Adrenal gland (tissue), 12 donors: Measurements from ENCODE around the gene HECA. TPM values are rescaled to one million over a fixed set of nuclear protein-coding genes. Genes with fewer than 3 reads are reported as not detected.

ENCODE experiments used
- DNase-seq, 7 donors: peaks; one replicate each; pipeline ENCODE4 v3.0.0-alpha.2; 2019 to 2020
- H3K27ac ChIP-seq, 5 donors: fragments of 200-600 bp; sonication (generic) in 4 of 5; 1 replicate in 3 of 5; 2 replicates in 2 of 5; pipeline versions ENCODE4 v1.5.1 to v1.8.0; 2016 to 2020; ENCODE audit warnings: mild to moderate bottlenecking in 1 of 5
- H3K27me3 ChIP-seq: fragments of 200-600 bp; 2 replicates; pipeline ENCODE4 v1.8.0; 2021
- H3K36me3 ChIP-seq, 2 donors: fragments of 200-600 bp; replicated peaks in 1 of 2; 1 replicate in 1 of 2; 2 replicates in 1 of 2; pipeline versions ENCODE4 v1.5.1 to v1.8.0; 2018 to 2022
- H3K4me1 ChIP-seq, 2 donors: fragments of 200-600 bp; replicated peaks in 1 of 2; 1 replicate in 1 of 2; 2 replicates in 1 of 2; pipeline versions ENCODE4 v1.5.1 to v1.8.0; 2018 to 2021
- H3K4me3 ChIP-seq, 4 donors: fragments of 200-600 bp; sonication (generic) in 3 of 4; one replicate each; pipeline ENCODE4 v1.5.1; 2016 to 2018
- H3K9me3 ChIP-seq, 3 donors: fragments of 200-600 bp; sonication (generic) in 1 of 3; replicated peaks in 1 of 3; 1 replicate in 2 of 3; 2 replicates in 1 of 3; pipeline versions ENCODE4 v1.5.1 to v1.8.0; 2016 to 2021
- POLR2A ChIP-seq, 2 donors: fragments of 450-650 bp; IDR thresholded peaks; one replicate each; pipeline ENCODE4 v1.6.1; 2017; ENCODE audit warnings: antibody characterized with exemption in 2 of 2, mild to moderate bottlenecking in 2 of 2, moderate library complexity in 1 of 2
- WGBS, 4 donors: extraction: QIAGEN DNeasy Blood & Tissue Kit in 2 of 4; methylation state at CpG; one replicate each; pipeline versions ENCODE4 v1.1.5 to v1.1.7; 2013 to 2017; 5-methylcytosine and 5-hydroxymethylcytosine counted together
- intact Hi-C, 2 donors: fragments of 100-400 bp; cut with DNase I; formaldehyde crosslinking; loops; one replicate each; pipeline versions ENCODE4 v1.14.1 to v1.15.0; 2022 to 2023
- polyA plus RNA-seq, 3 donors: library from polyadenylated mRNA; stranded (reverse); fragments of 200-250 nt in 2 of 3; fragments of 350-450 nt in 1 of 3; fragmentation: Illumina TruSeq in 1 of 3; extraction: RNeasy Lipid Tissue Mini Kit (QIAGEN cat#74804) in 1 of 3; gene quantifications; one replicate each; pipeline ENCODE4 v1.2.3, GENCODE V29; 2013 to 2014
- total RNA-seq, 9 donors: library from RNA; depleted of rRNA in 4 of 9; stranded (reverse); fragments of >200 nt in 4 of 9; fragments of 120-200 nt in 1 of 9; fragmentation: NEBNext Ultra II Directional in 1 of 9; extraction: Animal tissue kit (Norgen Biotek cat#: 25700) in 1 of 9; gene quantifications; one replicate each; pipeline versions ENCODE4 v1.1.0 to v1.2.4, GENCODE V29; 2013 to 2023
- TF ChIP-seq, protein P1 (sequence below), 6 experiments: fragments of 450-650 bp in 4 of 6; fragments of 200-600 bp in 2 of 6; sonication (generic) in 1 of 6; IDR thresholded peaks; 1 replicate in 5 of 6; 2 replicates in 1 of 6; pipeline versions ENCODE4 v1.5.1 to v1.8.0; 2016 to 2021; ENCODE audit warnings: antibody characterized with exemption in 6 of 6, mild to moderate bottlenecking in 2 of 6, moderate library complexity in 1 of 6
- donor health status: healthy with polysubstance abuse.
- donor health status: Bipolar disorder and iron deficiency.
- donor health status: DM: yes; HTN: yes; CAD: no.
- donor health status: DM: no; HTN: no; CAD: no.
- donor health status: DM: no; HTN: no; CAD: no.
- donor health status: DM: yes; HTN: yes; CAD: no.

HECA gene
- total and polyA plus RNA-seq, 12 donors = 6.5 to 30.0 (median 21.0) TPM

- intact Hi-C loops = no loop called here
- Histone ChIP-seq H3K27me3 (no peaks in the 10 kb centered on the region), H3K4me1 (no peaks in the 10 kb centered on the region), H3K27ac (no peak overlapping the region), H3K9me3 (no peaks in the 10 kb centered on the region), H3K36me3 (no peaks in the 10 kb centered on the region), H3K4me3 (no peak overlapping the region)
- DNase-seq = no peak
- WGBS, 4 donors = 78 to 95% (median 88%) methylated on average over 1 of the region's 1 CpG
- no peak for TF ChIP-seq POLR2A (IDR thresholded peaks at IDR 0.05)
- TF ChIP-seq, protein P1, sequence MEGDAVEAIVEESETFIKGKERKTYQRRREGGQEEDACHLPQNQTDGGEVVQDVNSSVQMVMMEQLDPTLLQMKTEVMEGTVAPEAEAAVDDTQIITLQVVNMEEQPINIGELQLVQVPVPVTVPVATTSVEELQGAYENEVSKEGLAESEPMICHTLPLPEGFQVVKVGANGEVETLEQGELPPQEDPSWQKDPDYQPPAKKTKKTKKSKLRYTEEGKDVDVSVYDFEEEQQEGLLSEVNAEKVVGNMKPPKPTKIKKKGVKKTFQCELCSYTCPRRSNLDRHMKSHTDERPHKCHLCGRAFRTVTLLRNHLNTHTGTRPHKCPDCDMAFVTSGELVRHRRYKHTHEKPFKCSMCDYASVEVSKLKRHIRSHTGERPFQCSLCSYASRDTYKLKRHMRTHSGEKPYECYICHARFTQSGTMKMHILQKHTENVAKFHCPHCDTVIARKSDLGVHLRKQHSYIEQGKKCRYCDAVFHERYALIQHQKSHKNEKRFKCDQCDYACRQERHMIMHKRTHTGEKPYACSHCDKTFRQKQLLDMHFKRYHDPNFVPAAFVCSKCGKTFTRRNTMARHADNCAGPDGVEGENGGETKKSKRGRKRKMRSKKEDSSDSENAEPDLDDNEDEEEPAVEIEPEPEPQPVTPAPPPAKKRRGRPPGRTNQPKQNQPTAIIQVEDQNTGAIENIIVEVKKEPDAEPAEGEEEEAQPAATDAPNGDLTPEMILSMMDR (IDR thresholded peaks at IDR 0.05) = no peak
These were observed 51.8 kb downstream of the HECA start for GRCh38 chr6:139186692-139187091.

- WGBS, 4 donors = 22 to 57% (median 48%) methylated on average over 4 of the region's 4 CpGs
- no peak for DNase-seq
- intact Hi-C loops = no loop called here
These were observed 52.6 kb downstream of the HECA start for GRCh38 chr6:139187489-139187888.

GRCh38 chr6:139189665-139190064 lies 54.8 kb downstream of the HECA start:
- Histone ChIP-seq H3K9me3 (no peaks in the 10 kb centered on the region), H3K4me3 (no peak overlapping the region), H3K27ac (no peak overlapping the region), H3K36me3 (no peaks in the 10 kb centered on the region), H3K4me1 (no peaks in the 10 kb centered on the region), H3K27me3 (no peaks in the 10 kb centered on the region)
- intact Hi-C loops = no loop called here
- 83 to 89% (median 86%) methylated on average over 3 of the region's 3 CpGs for WGBS, 4 donors
- TF ChIP-seq, protein P1 (IDR thresholded peaks at IDR 0.05) = no peak
- TF ChIP-seq POLR2A (IDR thresholded peaks at IDR 0.05) = no peak
- DNase-seq = no peak

More at GRCh38 chr6:139187489-139187888, 52.6 kb downstream of the HECA start:
- TF ChIP-seq, protein P1 (IDR thresholded peaks at IDR 0.05) = no peak
- no peak for TF ChIP-seq POLR2A (IDR thresholded peaks at IDR 0.05)
- no peak overlapping the region for H3K27ac ChIP-seq
- H3K27me3 ChIP-seq = no peaks in the 10 kb centered on the region
- H3K36me3 ChIP-seq = no peaks in the 10 kb centered on the region
- H3K4me3 ChIP-seq = no peak overlapping the region
- no peaks in the 10 kb centered on the region for H3K4me1 ChIP-seq
- no peaks in the 10 kb centered on the region for H3K9me3 ChIP-seq

DNA sequence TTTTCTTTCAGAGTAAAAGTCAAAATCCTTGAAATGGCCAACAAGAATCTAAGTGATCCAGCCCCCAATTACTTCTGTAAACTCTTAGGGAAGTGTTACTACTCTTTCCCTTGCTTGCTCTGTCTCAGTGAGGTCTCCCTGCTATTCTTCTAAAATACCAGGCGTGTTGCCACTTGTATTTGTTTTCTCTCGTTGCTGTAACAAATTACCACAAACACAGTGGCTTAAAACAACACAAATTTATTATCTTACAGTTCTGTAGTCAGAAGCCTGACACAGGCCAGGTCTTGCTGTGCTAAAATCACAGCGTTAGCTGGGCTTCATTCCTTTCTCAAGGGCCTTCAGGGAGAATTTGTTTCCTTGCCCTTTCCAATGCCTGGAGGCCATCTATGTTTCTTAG lies 59.9 kb downstream of the HECA start:
- no peaks in the 10 kb centered on the region for H3K4me1 ChIP-seq
- no peaks in the 10 kb centered on the region for H3K27me3 ChIP-seq
- TF ChIP-seq, protein P1 (IDR thresholded peaks at IDR 0.05) = no peak
- no peak for TF ChIP-seq POLR2A (IDR thresholded peaks at IDR 0.05)
- H3K27ac ChIP-seq = no peak overlapping the region
- DNase-seq = no peak
- intact Hi-C loops = no loop called here
- 42 to 63% (median 54%) methylated on average over 3 of the region's 3 CpGs for WGBS, 4 donors
- no peaks in the 10 kb centered on the region for H3K9me3 ChIP-seq
- no peak overlapping the region for H3K4me3 ChIP-seq
- no peaks in the 10 kb centered on the region for H3K36me3 ChIP-seq
